Measurements from ENCODE around the gene CAPN5. TPM values are rescaled to one million over a fixed set of nuclear protein-coding genes. Genes with fewer than 3 reads are reported as not detected.

Gene CAPN5
- total RNA-seq, 1 donor from 2014 or later = 7.4 TPM

DNA sequence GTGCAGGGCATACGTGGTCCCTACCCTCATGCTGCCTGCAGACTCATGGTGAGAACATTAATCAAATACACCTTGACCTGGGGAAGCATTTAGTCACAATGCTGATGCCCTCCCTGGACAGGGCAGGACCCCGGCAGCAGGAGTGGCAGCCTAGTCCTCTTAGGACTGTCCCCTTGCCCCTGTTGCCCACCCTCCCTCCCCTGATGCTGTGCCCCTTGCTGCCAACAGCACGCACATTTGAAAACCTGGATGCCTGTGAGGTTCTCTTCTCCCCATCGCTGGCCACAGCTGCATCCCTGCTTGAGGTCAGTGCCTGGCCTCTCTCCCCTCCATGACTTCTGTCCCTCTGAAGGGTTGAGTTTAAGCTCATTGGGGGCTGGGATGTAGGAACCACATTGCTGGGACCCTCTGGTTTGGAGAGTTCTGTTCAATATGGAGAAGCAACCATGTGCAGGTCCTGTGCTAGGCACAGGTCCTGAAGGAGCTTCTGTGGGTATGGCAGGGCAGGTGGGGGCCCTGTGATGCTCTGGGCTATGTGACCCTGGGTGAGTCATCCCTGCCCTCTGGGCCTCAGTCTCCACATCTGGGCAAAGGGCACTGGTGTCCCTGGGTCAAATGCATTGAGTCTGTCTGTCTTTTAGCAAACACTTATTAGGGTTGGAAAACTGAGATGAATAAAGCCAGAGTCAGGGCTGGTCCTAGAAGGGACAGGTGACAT lies 92.6 kb downstream of the CAPN5 start:
- Histone ChIP-seq H3K27me3 (no peaks in the 10 kb centered on the region), H4K20me1 (ENCODE audit: low read depth) (no peaks in the 10 kb centered on the region), H3K4me1 (no peaks in the 10 kb centered on the region), H3K9ac (no peak overlapping the region), H3F3A (ENCODE audit: low read depth) (no peaks in the 10 kb centered on the region), H3K4me3 (no peak overlapping the region), H3K36me3 (no peaks in the 10 kb centered on the region), H2AFZ (replicated peaks) (no peak overlapping the region), H3K79me2 (ENCODE audit: low read depth) (no peaks in the 10 kb centered on the region), H3K4me2 (no peak overlapping the region), H3K9me3 (ENCODE audit: low read depth) (no peaks in the 10 kb centered on the region), H3K27ac (no peak overlapping the region)
- H3K4me3 Mint-ChIP-seq = no peak overlapping the region
- H3K4me1 Mint-ChIP-seq = no peaks in the 10 kb centered on the region
- no peaks in the 10 kb centered on the region for H3K36me3 Mint-ChIP-seq
- peak overlapping the region; percentile 34 for H3K27ac Mint-ChIP-seq
- DNase-seq (ENCODE audit: low spot score) = no peak
- TF ChIP-seq, protein P1, sequence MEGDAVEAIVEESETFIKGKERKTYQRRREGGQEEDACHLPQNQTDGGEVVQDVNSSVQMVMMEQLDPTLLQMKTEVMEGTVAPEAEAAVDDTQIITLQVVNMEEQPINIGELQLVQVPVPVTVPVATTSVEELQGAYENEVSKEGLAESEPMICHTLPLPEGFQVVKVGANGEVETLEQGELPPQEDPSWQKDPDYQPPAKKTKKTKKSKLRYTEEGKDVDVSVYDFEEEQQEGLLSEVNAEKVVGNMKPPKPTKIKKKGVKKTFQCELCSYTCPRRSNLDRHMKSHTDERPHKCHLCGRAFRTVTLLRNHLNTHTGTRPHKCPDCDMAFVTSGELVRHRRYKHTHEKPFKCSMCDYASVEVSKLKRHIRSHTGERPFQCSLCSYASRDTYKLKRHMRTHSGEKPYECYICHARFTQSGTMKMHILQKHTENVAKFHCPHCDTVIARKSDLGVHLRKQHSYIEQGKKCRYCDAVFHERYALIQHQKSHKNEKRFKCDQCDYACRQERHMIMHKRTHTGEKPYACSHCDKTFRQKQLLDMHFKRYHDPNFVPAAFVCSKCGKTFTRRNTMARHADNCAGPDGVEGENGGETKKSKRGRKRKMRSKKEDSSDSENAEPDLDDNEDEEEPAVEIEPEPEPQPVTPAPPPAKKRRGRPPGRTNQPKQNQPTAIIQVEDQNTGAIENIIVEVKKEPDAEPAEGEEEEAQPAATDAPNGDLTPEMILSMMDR (IDR thresholded peaks at IDR 0.05) = no peak
- TF ChIP-seq EZH2phosphoT487 (IDR thresholded peaks at IDR 0.05) (no peak), EZH2 (IDR thresholded peaks at IDR 0.05) (no peak)
- no peaks in the 10 kb centered on the region for H3K9me3 Mint-ChIP-seq
- H3K27me3 Mint-ChIP-seq (ENCODE audit: insufficient read depth, low read depth) = peaks cover 15% of the 10 kb centered on the region

DNA sequence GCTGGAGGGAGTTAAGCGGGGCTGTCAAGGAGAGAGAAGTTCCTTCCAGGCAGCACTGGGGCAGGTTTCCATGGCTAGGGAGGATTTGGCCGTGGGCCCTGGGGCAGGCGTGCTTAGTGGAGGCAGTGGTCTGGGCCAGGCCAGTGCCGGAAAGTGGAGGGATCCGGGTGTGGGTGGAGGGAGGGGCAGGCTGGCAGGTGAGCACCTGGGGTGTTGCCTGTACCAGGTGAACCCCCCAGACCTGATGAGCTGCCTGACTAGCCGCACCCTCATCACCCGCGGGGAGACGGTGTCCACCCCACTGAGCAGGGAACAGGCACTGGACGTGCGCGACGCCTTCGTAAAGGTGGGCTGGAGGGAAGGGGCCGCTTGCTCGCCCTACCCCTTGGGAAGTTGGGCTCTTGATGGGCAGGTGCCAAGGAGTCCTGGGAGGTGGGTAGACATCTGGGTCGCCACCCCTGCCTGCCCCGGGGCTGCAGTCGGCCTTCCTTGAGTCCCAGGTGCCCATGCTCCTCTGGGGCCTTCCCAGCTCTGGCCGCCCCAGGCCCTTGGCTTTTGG lies 93.2 kb downstream of the CAPN5 start:
- Histone ChIP-seq H3K4me3 (no peak overlapping the region), H4K20me1 (ENCODE audit: low read depth) (no peaks in the 10 kb centered on the region), H3K4me2 (no peak overlapping the region), H2AFZ (replicated peaks) (no peak overlapping the region), H3K36me3 (no peaks in the 10 kb centered on the region), H3K79me2 (ENCODE audit: low read depth) (no peaks in the 10 kb centered on the region), H3F3A (ENCODE audit: low read depth) (no peaks in the 10 kb centered on the region), H3K27me3 (no peaks in the 10 kb centered on the region), H3K9ac (no peak overlapping the region), H3K27ac (no peak overlapping the region), H3K4me1 (no peaks in the 10 kb centered on the region), H3K9me3 (ENCODE audit: low read depth) (no peaks in the 10 kb centered on the region)
- DNase-seq (ENCODE audit: low spot score) = no peak
- H3K4me3 Mint-ChIP-seq = no peak overlapping the region
- TF ChIP-seq EZH2phosphoT487 (IDR thresholded peaks at IDR 0.05) (no peak), EZH2 (IDR thresholded peaks at IDR 0.05) (no peak)
- TF ChIP-seq, protein P1 (IDR thresholded peaks at IDR 0.05) = no peak
- no peaks in the 10 kb centered on the region for H3K9me3 Mint-ChIP-seq
- no peaks in the 10 kb centered on the region for H3K4me1 Mint-ChIP-seq
- no peaks in the 10 kb centered on the region for H3K36me3 Mint-ChIP-seq
- peak overlapping the region; percentile 34 for H3K27ac Mint-ChIP-seq
- peaks cover 15% of the 10 kb centered on the region for H3K27me3 Mint-ChIP-seq (ENCODE audit: insufficient read depth, low read depth)

DNA sequence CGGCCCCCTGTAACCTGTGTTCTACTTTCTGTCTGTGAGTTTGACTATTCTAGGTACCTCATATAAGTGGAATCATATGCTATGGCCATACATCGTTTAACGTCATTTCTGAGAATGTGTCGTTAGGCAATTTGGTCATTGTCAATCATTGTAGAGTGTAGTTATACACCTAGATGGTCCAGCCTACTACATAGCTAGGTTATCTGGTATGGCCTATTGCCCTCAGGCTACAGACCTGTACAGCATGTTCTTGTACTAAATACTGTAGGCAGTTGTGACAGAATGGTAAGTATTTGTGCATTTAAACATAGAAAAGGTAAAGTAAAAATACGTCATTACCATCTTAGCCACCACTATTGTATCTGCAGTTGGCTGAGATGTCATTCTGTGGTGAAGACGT lies 96.5 kb downstream of the CAPN5 start:
- H3K36me3 Mint-ChIP-seq = no peaks in the 10 kb centered on the region
- H3K27me3 Mint-ChIP-seq (ENCODE audit: insufficient read depth, low read depth) = peaks cover 8% of the 10 kb centered on the region
- no peak overlapping the region for H3K27ac Mint-ChIP-seq
- H3K4me2 ChIP-seq = no peak overlapping the region
- no peaks in the 10 kb centered on the region for H3K79me2 ChIP-seq (ENCODE audit: low read depth)
- H2AFZ ChIP-seq (replicated peaks) = no peak overlapping the region
- H3K4me1 Mint-ChIP-seq = peaks cover 5% of the 10 kb centered on the region
- H3F3A ChIP-seq (ENCODE audit: low read depth) = no peaks in the 10 kb centered on the region
- H3K9me3 ChIP-seq (ENCODE audit: low read depth) = no peaks in the 10 kb centered on the region
- H3K4me1 ChIP-seq = no peaks in the 10 kb centered on the region
- H3K36me3 ChIP-seq = no peaks in the 10 kb centered on the region
- TF ChIP-seq, protein P1 (IDR thresholded peaks at IDR 0.05) = no peak
- TF ChIP-seq EZH2phosphoT487 (IDR thresholded peaks at IDR 0.05) (no peak), EZH2 (IDR thresholded peaks at IDR 0.05) (no peak)
- H3K27ac ChIP-seq = no peak overlapping the region
- DNase-seq (ENCODE audit: low spot score) = no peak
- H3K27me3 ChIP-seq = no peaks in the 10 kb centered on the region
- no peak overlapping the region for H3K4me3 Mint-ChIP-seq
- no peaks in the 10 kb centered on the region for H3K9me3 Mint-ChIP-seq
- H3K9ac ChIP-seq = no peak overlapping the region
- H3K4me3 ChIP-seq = no peak overlapping the region
- no peaks in the 10 kb centered on the region for H4K20me1 ChIP-seq (ENCODE audit: low read depth)

All from neural progenitor cell (in vitro differentiated cells).